Endothelial cell of umbilical vein (primary cell): Measurements from ENCODE around the gene ZNHIT2. TPM values are rescaled to one million over a fixed set of nuclear protein-coding genes. Genes with fewer than 3 reads are reported as not detected.

ENCODE experiments used
- BruUV-seq: library from RNA; stranded (reverse); fragments of 400-500 nt; replicated peaks from 2 replicates; lab custom pipeline; 2021; lab: Mats Ljungman, UMichigan
- CTCF ChIA-PET: fragments of 300-600, 350-600 bp; sonication (Branson Sonifier 250); formaldehyde crosslinking; loops from one replicate; lab custom pipeline; 2021; ENCODE audit warnings: antibody characterized with exemption, inconsistent platforms; lab: Charles Lee
- POLR2A ChIA-PET: fragments of 300-600, 350-600 bp; sonication (Branson Sonifier 250); formaldehyde crosslinking; loops from one replicate; lab custom pipeline; 2021; ENCODE audit warnings: antibody characterized with exemption, inconsistent platforms; lab: Charles Lee
- DNase-seq: peaks from one replicate; pipeline ENCODE4 v3.0.0-alpha.2; 2011; ENCODE audit warnings: low read depth, low spot score
- FAIRE-seq: peaks from 2 replicates; lab custom pipeline; 2011; peaks lifted over from hg19 to GRCh38; lab: Jason Lieb, UNC
- H2AFZ ChIP-seq: 2 replicates; pipeline ENCODE4 v1.6.0; 2012; ENCODE audit warnings: low read depth, low read length, control low read depth, inconsistent platforms
- H3K27ac ChIP-seq: 2 replicates; pipeline ENCODE4 v1.5.1; 2011; ENCODE audit warnings: low read depth, mild to moderate bottlenecking, control low read depth, low read length, moderate library complexity; ENCODE audit not compliant: insufficient read depth
- H3K27me3 ChIP-seq, 2 experiments: 2 replicates each; pipeline versions ENCODE4 v1.6.0 to v1.6.1; 2011; ENCODE audit warnings: low read length in 2 of 2, mixed read lengths in 1 of 2; ENCODE audit not compliant: control insufficient read depth in 2 of 2, insufficient read depth in 2 of 2
- H3K36me3 ChIP-seq, 2 experiments: 2 replicates in 1 of 2; 3 replicates in 1 of 2; pipeline ENCODE4 v1.5.1; 2011; ENCODE audit warnings: low read length in 2 of 2, mild to moderate bottlenecking in 1 of 2, moderate library complexity in 1 of 2; ENCODE audit not compliant: control insufficient read depth in 2 of 2, insufficient read depth in 2 of 2; ENCODE audit errors: extremely low read depth in 1 of 2
- H3K4me1 ChIP-seq: 3 replicates; pipeline ENCODE4 v1.5.1; 2011; ENCODE audit warnings: mild to moderate bottlenecking, low read length; ENCODE audit not compliant: control insufficient read depth, insufficient read depth; ENCODE audit errors: extremely low read depth
- H3K4me2 ChIP-seq: 2 replicates; pipeline ENCODE4 v1.6.1; 2011; ENCODE audit warnings: low read length, control low read depth, mixed read lengths; ENCODE audit not compliant: insufficient read depth
- H3K4me3 ChIP-seq, 3 experiments: fragments of 200-600 bp in 1 of 3; sonication (generic), shearing (Covaris generic) in 1 of 3; replicated peaks in 1 of 3; 2 replicates each; pipeline ENCODE4 v1.5.1; 2011 to 2016; ENCODE audit warnings: control low read depth in 3 of 3, low read length in 3 of 3, mild to moderate bottlenecking in 2 of 3, inconsistent platforms in 1 of 3, low read depth in 1 of 3, moderate library complexity in 1 of 3; ENCODE audit not compliant: insufficient read depth in 1 of 3
- H3K79me2 ChIP-seq: 2 replicates; pipeline ENCODE4 v1.6.0; 2012; ENCODE audit warnings: low read length, inconsistent platforms; ENCODE audit not compliant: control insufficient read depth, insufficient read depth
- H3K9ac ChIP-seq: replicated peaks from 2 replicates; pipeline ENCODE3; 2011; ENCODE audit warnings: low read length, control low read depth; ENCODE audit not compliant: insufficient read depth; ENCODE audit errors: extremely low read depth
- H3K9me1 ChIP-seq: replicated peaks from 3 replicates; pipeline ENCODE4 v1.6.0; 2011; ENCODE audit warnings: mild to moderate bottlenecking, low read length; ENCODE audit not compliant: control insufficient read depth, insufficient read depth; ENCODE audit errors: extremely low read depth
- H3K9me3 ChIP-seq: replicated peaks from 2 replicates; pipeline ENCODE4 v1.5.1; 2012; ENCODE audit warnings: low read length, inconsistent platforms; ENCODE audit not compliant: control insufficient read depth, insufficient read depth
- H4K20me1 ChIP-seq: replicated peaks from 2 replicates; pipeline ENCODE3; 2011; ENCODE audit warnings: mild to moderate bottlenecking, low read length; ENCODE audit not compliant: control insufficient read depth, insufficient read depth; ENCODE audit errors: extremely low read depth
- CTCF ChIP-seq, 2 donors: IDR thresholded peaks; 1 replicate in 1 of 2; 2 replicates in 1 of 2; pipeline ENCODE4 v1.5.1; 2011; ENCODE audit warnings: low read length in 2 of 2, mild to moderate bottlenecking in 2 of 2, moderate library complexity in 2 of 2, control low read depth in 1 of 2, inconsistent platforms in 1 of 2, low read depth in 1 of 2; ENCODE audit not compliant: insufficient read depth in 1 of 2; ENCODE audit errors: extremely low read depth in 1 of 2
- EZH2 ChIP-seq: IDR thresholded peaks from 2 replicates; pipeline ENCODE4 v1.6.1; 2012; ENCODE audit warnings: borderline replicate concordance, low read depth, mild to moderate bottlenecking, moderate library complexity, low read length, inconsistent platforms; ENCODE audit not compliant: severe bottlenecking
- FOS ChIP-seq: IDR thresholded peaks from 2 replicates; pipeline ENCODE4 v1.6.1; 2011; ENCODE audit warnings: mild to moderate bottlenecking, low read length, moderate library complexity, borderline replicate concordance; ENCODE audit not compliant: insufficient read depth
- GATA2 ChIP-seq: IDR thresholded peaks from 2 replicates; pipeline ENCODE4 v1.7.0; 2011; ENCODE audit warnings: low read depth, mild to moderate bottlenecking, moderate library complexity, mixed read lengths, low read length; ENCODE audit not compliant: insufficient read length, insufficient read depth
- JUN ChIP-seq: IDR thresholded peaks from 2 replicates; pipeline ENCODE4 v1.6.1; 2011; ENCODE audit warnings: borderline replicate concordance, low read depth; ENCODE audit not compliant: insufficient read length, insufficient read depth
- MAX ChIP-seq: IDR thresholded peaks from 2 replicates; pipeline ENCODE4 v1.6.1; 2011; ENCODE audit not compliant: insufficient read depth, insufficient read length
- MYC ChIP-seq: IDR thresholded peaks from one replicate; pipeline ENCODE4 v1.6.1; 2011; ENCODE audit warnings: mild to moderate bottlenecking, low read depth, low read length
- POLR2A ChIP-seq: IDR thresholded peaks from 2 replicates; pipeline ENCODE4 v1.6.1; 2012; ENCODE audit warnings: low read depth, mild to moderate bottlenecking, control low read depth, low read length
- POLR2AphosphoS5 ChIP-seq: IDR thresholded peaks from 2 replicates; pipeline ENCODE4 v1.6.1; 2012; ENCODE audit warnings: low read depth, mild to moderate bottlenecking, control low read depth, low read length, moderate library complexity; ENCODE audit not compliant: insufficient read depth
- dilution Hi-C: fragments of 300-500 bp; cut with MboI; formaldehyde crosslinking; loops from one replicate; pipeline ENCODE4 v1.15.0; 2019; ENCODE audit warnings: low sequenced_read_pairs; ENCODE audit not compliant: extremely low pct_ligation_motif_present
- intact Hi-C: fragments of 100-400 bp; cut with micrococcal nuclease; formaldehyde crosslinking; loops from one replicate; pipeline ENCODE4 v1.10.0; 2022
- polyA plus RNA-seq, 4 experiments: library from polyadenylated mRNA; depleted of rRNA in 3 of 4; stranded (reverse) in 3 of 4; unstranded in 1 of 4; fragments of >200 nt; gene quantifications; 2 replicates each; pipeline versions ENCODE4 v1.2.1 to v1.2.3, GENCODE V29; 2011 to 2012; ENCODE audit warnings: missing spikeins in 1 of 4
- total RNA-seq: library from RNA; stranded (reverse); gene quantifications from 2 replicates; pipeline ENCODE4 v1.2.3, GENCODE V29; 2021

ZNHIT2 gene
- total and polyA plus RNA-seq, 2 donors (not counting 3 experiments of a cell fraction or from before 2014, with no cell fraction given), result 7.1 to 9.0 TPM

DNA sequence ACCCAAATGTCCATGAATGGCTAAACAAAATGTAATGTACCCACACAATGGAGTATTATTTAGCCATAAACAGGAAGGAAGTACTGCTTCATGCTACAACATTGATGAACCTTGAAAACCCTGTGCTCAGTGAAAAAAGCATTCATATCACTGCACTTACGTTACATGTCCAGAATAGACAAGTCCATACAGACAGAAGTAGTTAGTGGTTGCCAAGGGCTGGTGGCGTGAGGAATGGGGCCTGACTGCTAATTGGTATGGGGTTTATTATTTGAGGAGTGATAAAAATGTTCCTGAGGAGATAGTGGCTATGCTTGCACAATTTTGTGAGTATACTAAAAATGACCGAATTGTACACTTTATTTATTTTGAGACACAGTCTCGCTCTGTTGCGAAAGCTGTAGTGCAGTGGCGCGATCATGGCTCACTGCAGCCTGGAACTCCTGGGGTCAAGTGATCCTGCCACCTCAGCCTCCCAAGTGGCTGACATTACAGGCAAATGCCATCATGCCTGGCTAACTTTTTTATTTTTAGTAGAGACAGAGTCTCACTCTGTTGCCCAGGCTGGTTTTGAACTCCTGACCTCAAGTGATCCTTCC, 24.5 kb upstream of the ZNHIT2 start:
- POLR2A ChIA-PET, result no interaction called here
- BruUV-seq, result no TSS peak
- Histone ChIP-seq H3K4me1 (no peaks in the 10 kb centered on the region), H3K36me3 (no peaks in the 10 kb centered on the region), H3K79me2 (no peaks in the 10 kb centered on the region), H2AFZ (no peak overlapping the region), H3K9ac (no peak overlapping the region), H3K4me2 (no peak overlapping the region), H3K4me3 (no peak overlapping the region), H3K27ac (no peak overlapping the region), H3K27me3 (peaks cover 3 to 24% of the 10 kb centered on the region in 2 experiments), H3K9me3 (no peaks in the 10 kb centered on the region), H3K9me1 (no peaks in the 10 kb centered on the region), H4K20me1 (no peaks in the 10 kb centered on the region)
- dilution Hi-C loops (no loop called here), intact Hi-C loops (no loop called here)
- DNase-seq (no peak), FAIRE-seq (peak; percentile 47)
- CTCF ChIA-PET, result no interaction called here
- no peak for TF ChIP-seq GATA2
- TF ChIP-seq JUN, result no peak
- no peak for TF ChIP-seq MAX
- TF ChIP-seq POLR2AphosphoS5, result no peak
- no peak for TF ChIP-seq FOS
- TF ChIP-seq POLR2A, result no peak
- TF ChIP-seq EZH2, result no peak
- TF ChIP-seq MYC, result no peak
- no peak for TF ChIP-seq CTCF (IDR thresholded peaks at IDR 0.05; ENCODE audit: extremely low read depth in 1 of 2, insufficient read depth in 1 of 2, low read depth in 1 of 2, low read length in 2 of 2)
